NCI-H1417 (cell line): Measurements from ENCODE around the gene CFAP65.

Source experiments
- DNase-seq, 3 experiments: peaks; one replicate each; lab custom pipeline; 2025; lab: John Stamatoyannopoulos, UW

Gene CFAP65

DNA sequence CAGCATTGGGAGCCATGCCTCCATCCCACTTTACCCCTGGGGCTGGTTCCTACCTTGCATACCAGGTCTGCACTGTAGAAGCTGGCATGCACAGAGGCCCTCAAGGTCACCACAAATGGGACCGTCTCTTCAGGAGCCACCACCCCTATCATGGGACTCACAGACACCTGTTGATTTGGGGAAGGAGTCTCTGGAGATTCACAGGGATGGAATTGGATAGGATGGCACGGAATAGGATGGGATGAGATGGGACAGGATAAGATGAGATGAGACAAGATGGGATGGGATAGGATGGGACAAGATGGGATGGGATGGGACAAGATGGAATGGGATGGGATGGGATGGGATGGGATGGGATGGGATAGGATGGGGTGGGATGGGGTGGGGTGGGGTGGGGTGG lies 32.0 kb downstream of the CFAP65 start:
- DNase-seq: no peak

DNA sequence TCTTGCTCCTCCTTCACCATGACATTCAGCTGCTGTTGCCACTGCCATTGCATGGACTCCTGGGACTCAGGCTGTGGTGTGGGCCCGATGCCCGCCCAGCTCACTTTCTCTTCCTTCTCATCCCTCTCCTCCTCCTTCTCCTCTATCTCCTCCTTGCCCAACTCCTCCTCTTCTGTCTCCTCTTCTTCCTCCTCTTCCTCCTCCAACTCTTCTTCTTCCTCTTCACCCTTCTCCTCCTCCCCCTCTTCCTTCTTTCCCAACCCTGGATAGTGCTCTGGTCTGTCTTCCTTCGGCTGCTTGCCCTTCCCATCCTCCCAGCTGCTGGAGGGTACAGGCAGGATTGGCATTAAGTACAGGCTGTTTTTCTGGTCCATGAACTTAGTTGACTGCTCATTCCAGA lies 37.3 kb downstream of the CFAP65 start:
- no peak for DNase-seq

DNA sequence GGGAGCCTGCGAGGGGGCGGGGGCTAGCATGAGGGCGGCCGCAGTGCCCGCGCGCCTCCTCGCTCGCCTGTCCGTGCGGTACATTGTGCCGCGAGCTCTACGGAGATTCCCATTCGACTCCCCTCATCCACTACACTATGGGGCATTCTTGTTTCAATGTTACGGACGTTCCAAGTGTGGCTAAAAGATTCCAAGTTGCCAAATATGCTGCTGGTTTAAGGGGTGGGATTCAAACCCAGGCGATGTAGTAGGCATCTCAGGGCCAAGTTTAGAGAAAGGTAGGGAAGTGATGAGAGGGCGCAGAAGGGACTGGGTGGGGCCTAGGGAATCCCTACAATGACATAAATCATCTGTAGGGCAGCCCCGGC lies 38.1 kb downstream of the CFAP65 start:
- DNase-seq: no peak

DNA sequence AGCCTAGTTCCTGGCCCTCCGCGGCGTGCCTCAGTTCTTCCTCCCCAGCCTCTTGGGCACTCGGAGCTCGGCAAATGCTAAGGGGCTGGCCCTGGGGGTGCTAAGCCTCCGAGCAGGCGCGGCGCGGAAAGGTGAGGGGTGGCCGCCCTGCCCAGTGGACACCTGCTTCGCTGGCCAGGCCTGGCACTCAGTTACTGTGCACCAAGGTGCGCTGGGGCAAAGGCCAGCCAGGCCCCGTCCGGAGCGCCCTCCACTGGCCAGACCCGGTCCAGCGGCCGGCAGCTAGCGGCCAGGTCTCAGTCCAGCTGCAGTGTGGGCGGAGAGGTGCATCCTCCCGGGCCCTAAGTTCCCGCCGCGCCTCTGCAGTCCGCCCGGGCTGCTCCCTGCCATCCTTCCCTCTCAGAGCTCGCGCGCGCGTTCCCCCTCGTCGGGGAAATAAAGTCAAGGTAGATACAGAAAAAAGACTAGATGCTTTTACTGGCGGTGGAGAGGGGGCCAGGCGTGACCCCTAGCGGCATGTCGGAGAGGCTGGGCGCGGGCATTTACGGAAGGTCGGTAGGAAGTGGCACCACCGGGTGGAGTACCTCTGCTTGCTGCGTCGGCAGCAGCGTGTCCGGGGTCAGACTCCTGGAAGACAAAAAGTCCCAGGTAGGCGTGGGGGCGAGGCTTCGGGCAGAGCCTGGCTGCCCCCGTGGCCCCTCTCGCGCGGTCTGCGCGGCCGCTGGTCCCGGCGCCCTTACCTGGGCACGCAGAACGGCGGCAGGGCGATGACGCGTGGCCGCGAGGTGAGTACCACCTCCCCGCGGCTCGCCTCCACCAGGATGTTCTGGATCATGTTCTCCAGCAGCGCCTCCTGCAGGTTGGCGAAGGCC lies 38.7 kb downstream of the CFAP65 start:
- DNase-seq: peak; percentile 80 to 92 (median 89)

DNA sequence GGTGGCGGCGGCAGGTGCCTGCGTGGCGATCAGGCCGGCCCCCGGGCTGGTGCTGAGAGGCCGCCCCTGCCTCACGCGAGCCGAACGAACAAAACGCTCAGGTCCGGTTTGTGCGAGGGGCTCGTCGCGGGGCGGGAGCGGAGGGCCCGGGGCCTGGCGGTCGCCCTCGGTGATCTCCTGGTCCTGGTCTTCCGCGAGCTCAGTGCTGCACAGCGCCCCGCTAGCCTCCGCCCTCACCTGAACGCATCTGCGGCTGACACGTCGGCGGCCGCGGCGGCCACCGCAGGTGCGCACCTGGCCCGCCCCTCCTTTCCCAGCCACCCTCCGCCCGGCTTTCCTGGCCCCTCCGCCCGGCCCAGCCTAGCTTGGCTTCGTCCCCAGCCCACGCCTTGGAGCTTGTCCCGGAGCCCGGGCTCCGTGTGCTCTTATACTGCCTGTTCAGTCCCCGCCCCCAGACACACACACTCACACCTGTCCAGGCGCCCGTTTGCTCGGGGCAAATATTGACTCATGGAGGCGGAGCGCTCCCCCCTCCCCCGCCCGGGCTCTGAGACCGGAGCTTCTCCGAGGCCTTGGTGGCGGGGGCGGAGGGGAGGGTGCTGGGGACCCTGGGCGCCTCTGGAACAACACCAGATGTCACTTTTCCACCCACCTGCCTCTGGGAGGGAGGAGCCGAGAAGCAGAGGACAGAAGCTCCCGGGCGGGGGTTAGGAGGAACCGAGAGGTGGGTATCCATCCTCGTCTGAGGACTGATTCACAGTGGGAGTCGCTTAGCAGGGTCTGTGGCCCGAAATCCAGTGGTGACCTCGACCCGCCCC lies 39.5 kb downstream of the CFAP65 start:
- DNase-seq: peak; percentile 92 to 99 (median 99)

DNA sequence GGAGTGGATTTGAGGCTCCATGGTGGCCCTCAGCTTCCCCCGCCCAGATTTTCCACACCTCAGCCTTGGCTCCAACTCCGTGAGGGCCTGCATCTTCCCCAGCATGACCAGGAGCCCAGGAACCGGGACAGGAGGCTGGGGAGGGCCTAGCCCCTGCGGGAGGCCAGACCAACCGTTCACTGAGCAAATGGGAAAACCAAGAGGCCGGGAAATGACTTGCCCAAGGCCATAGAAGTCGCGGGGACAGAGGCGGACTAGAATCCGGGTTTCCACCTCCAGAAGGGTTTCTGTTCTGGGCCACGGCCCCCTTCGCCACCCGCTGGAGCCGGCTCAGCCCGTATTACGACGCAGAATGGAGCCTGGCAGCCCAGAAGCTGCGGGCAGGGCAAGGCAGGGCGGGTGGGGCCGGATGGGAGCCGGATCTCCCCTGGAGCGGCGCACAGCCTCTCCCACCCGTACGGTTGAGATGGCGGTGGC lies 40.2 kb downstream of the CFAP65 start:
- DNase-seq: peak in 2 of 3 experiments; percentile 12 to 58

DNA sequence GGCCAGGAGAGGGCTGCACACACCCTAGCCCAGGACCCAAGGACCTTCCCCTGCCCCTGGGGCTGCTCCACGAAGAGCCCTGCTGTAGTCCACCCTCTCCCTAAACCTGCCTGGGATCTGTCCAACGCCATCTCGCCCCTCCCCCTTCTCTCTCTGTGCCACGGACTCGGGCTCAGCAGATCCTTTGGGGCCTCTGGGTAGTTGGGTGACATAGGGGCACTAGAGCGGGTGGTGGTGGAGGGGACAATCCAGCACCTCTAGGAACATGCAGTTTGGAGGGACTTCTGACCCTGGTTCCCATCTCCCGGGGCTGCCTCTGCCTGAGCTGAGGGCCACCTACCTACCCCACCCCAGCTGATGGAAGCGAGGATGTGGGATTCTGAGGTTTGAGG lies 40.8 kb downstream of the CFAP65 start:
- peak in 2 of 3 experiments; percentile 82 for DNase-seq

DNA sequence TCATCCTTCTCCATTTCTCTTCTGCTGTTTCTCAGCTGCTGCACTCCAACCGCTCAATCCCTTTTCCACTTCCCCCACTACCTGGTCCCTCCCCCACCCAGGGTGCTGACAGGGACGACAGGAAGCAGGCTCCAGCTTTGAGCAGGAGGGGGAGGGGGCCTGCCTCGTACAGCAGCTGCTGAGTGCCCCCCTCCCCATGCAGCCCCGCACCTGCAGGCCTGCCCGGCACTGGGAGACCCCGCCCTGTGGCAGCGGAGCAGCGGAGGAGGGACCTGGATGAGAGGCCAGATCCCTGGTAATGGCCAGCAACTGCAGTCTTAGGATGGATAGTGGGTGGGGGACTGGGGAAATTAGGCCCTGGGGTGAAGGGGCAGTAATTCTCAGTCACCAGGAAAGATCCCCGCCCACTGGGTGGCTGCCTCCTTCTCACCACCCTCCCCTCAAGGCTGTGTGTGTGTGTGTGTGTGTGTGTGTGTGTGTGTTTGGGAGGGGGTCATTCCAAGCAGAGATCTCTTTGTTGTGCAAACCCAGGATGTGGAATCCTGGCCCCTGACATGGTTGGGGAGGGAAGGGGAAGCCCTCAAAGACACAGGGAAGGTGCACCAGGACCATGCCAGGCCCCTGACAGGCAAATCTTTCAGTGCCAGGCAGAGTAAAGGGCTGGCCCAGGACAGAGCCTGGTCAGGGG lies 41.3 kb downstream of the CFAP65 start:
- DNase-seq: peak; percentile 71 to 98 (median 96)

DNA sequence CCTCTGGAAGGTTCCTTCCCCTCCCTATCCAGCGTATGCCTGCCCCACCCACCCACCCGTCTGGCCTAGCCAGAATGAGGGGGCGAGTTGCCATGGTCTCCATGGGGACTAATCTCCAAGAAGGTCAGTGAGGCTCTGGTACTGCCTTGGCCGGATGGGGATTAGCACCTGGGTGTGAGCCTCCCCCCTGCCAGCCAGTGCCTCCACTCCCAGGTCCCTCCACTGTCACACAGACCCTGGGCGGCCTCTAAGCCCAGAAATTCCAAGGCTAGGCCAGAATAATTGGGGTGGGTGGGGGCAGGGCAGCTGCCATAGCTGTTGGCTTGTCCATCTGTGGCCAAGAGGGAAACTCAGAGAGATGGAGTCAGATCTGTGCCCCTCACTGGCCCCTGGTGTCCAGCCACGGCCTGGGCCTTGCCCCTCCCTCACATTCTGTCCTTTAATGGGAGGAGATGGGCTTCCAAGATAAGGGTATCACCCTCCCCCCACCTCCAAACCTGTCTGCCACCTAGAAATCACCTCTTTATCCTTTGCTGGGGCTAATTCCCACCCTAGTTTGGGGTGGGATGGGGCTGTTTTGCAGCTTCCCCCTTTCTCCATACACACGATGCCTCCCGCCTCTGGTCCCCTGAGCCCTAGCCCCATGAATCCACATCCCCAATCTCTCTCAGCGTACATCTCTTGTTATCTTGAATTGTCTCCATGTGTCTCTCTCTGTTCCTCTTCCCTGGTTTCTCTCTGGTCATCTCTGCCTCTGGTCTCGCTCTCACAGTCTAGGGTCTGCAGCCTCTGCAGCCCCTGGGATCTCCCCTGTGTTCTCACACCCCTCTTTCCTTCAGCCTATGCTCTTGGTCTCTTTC lies 42.1 kb downstream of the CFAP65 start:
- peak in 2 of 3 experiments; percentile 60 to 72 for DNase-seq

DNA sequence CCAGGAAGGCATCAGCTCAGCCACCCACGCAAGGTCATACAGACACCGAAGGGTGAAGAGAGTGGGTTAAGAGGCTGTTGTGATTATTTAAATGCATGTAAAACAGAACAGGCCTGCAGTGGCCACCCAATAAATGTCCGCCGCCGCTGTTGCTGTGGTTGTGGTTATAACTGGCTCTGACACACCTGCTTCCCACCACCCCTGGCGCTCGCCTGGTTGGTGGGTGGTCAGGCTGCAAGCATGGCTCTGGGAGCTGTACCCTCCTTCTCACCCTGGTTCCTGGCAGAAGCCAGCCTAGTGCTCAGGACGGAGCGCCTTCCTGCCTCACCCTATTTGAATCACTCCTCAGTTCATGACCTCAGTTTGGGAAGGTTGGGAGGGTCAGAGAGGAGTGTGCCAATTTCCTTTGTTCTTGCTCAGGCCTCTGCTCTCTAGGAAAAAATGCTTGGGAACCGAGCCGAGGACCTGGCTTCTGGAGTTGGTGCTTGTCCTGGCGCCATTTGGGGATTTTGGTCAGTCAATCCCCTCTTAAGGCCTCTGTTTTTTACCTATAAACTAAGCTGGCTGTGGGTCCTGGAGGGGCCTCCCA lies 42.8 kb downstream of the CFAP65 start:
- DNase-seq: peak in 2 of 3 experiments; percentile 68 to 83

DNA sequence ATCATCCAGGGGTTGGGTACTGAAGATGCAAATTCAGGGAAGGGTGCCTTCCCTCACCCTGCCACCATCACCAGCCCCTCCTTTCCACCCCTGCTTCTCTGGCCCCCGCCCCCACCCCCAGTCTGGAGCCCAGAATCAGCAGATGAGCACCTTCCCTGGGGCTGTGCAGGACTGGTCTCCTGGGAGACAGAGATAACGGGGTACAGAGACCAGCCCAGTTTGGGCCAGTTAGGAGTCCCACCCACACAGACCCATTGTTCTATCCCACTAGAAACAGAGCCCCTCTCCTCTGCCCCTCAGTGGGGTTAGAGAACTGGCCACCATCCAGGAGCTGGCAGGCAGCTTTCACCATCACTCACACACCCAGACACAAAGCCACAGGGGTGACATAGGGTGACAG lies 43.6 kb downstream of the CFAP65 start:
- DNase-seq: peak in 2 of 3 experiments; percentile 80 to 91

DNA sequence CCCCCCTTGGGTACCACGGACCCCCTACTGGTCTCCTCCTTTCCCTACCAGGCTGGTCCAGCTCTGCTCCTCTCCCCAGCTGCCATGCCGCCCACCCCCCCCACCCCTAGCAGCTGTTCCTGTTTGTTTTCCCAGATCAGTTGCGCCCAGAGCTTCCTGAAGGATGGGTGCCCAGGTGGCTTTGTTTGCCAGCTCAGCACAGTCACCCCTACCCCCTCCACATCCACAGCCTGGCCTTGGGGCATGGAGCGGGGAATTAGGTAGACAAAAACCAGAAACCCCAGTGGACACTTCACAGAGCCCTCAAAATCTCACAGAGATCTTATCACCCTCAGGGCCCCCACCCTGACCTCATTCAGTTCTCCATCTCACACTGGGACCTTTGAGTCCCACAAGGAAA lies 44.4 kb downstream of the CFAP65 start:
- DNase-seq: peak; percentile 25 to 96 (median 90)

DNA sequence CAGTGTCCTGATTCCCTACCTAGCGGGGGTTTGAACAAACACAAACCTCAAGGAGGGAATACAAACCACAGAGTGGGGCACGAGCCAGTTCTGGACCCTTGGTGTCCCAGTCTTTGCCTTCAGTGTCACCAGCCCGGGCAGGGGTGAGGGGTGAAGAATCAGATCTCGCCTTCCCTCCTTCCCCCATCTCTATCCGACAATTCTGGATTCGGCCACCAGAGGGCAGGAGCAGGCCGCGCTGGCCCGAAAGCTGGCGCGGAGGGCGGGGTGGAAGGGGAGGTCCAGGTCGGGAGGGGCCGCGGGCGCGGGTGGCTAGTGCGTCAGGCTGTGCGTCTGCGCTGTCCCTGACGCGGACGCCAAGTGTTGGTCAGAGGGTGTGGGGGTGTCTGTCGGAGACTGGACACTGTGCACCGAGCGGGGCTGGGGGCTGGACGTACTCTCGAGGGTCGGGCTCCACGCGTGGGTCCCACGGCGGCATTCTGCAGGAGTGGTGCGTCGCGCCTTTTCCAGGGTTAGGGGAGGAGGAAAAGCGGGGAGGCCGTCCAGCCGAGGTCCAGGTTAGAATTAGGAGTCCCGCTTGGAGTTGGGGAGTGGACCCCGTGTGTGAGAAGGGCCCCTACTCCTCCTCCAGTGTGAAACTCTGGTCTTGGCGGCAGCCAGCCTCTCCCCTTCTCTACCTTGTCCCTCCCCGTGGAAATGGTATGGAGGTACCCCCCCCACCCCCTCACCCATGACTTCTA lies 45.2 kb downstream of the CFAP65 start:
- DNase-seq: peak; percentile 81 to 96 (median 94)

DNA sequence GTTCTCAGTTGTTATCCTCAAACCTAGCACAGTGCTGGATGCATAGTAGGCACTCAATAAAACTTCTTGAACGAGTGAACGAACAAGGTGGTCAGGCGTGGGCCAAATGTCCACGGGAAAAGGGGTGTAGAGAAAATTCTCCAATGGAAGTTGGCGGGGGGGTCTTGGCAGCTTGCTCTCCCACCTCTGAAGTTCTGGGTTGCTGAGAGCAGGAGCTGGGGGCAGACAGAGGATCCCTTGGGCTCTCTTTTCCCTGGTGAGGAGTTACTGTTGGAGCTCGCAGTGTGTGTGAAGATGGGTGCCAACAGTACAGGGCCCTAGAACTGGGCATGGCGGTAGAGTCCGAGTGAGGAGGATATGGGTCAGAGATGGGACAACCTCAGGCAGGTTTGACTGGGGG lies 45.8 kb downstream of the CFAP65 start:
- DNase-seq: peak in 1 of 3 experiments; percentile 59

DNA sequence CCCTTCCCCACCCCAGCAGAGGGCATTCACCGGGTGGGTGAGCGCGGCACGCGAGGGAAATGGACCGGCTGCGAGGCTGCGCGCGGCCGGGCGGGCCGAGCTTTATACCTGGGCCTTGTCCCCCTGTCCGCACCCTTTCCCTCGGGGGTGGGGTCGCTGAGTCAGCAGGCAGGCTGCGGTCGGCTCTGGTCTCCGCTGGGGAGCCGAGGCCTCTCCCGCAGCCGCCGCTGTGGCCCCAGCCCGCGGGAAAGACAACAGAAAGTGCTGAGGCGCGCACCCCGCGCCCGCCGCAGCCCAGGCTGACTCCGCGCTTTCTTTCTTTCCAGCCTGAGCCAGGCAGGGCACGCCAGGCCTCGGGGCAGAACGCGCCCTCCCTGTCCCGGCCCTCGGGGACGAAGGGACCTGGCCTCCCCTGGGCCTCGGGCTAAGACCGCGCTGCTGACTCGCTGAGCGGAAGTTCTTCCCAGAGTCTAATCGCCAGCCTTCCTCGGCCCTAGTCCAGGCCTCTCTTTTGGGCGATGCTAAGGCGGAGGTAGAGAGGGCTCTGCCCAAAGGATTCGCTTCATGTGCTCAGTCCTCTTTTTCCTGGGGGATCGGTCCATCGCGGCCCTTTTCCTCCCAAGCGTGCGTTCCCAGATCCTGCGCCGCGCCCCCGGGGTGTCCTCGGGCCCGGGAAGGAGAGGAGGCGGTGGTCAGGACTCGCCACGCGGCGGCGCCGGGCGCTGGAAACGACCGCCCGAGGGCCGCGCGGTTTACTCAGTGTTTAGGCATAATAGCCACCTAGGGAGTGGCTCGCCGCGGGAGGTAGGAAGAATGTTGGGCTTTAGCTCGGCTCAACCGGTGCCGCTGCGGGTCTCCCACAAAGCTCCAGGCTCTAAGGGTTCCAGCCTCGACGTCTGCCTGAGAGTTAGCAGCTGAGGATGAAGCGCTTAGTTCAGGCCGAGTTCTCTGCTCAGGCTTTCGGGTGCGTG lies 47.7 kb downstream of the CFAP65 start, which contains the start of gene CRYBA2:
Gene CRYBA2, minus strand, starts transcription at position 78 of the 971 bp plus-strand sequence. CDS start 246 bp downstream, outside the sequence.
- peak; percentile 30 to 94 (median 91) for DNase-seq

DNA sequence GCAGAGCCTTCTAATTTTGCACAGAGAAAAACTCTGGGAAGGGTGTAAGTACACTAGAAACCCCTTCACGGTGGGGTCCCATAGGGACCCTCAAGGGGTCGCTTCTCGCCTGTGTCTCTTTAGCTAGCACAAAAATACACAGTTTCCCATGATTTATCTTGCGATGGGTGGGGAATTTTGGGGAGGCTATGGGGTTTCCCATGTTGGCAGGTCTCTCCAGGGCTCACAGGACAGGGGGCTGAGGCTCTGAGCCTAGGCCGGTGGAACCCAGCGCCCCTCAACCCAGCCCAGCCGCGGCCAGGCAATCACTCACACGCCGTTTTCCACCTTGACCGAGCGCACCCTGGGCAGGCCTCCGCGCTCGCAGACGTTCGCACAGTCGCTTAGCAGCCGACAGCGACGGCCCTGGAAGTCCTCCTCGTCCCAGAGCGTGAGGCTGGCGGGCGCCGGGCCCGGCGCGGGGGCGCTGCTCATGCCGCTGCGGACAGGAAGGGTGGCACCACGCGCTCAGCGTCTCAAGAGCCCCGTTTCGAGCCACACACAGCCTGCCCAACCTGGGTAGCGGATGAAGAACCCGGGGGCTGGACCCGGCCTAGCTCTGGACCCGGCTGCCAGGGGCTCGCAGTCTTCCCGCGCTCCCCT lies 48.5 kb downstream of the CFAP65 start:
- peak in 2 of 3 experiments; percentile 86 for DNase-seq

DNA sequence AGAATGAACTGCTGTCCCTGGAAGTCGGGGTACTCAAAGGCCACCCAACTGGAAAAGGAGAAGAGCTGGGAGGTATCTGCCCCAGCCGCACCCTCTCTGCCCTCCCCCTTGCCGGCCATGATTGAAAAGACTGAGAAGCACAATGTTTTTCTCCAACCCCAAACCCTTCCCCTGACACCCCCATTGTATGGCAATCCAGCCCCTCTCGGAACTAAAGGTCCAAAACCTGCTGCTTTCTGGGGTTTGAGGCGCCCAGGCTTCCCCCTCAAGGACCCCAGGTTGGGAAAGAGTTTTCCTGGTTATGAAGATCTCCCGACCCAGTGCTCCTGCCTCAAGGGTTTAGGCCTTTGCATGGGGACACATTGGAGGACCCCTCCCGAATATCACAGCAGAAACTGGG lies 49.1 kb downstream of the CFAP65 start:
- DNase-seq: peak in 1 of 3 experiments; percentile 46

DNA sequence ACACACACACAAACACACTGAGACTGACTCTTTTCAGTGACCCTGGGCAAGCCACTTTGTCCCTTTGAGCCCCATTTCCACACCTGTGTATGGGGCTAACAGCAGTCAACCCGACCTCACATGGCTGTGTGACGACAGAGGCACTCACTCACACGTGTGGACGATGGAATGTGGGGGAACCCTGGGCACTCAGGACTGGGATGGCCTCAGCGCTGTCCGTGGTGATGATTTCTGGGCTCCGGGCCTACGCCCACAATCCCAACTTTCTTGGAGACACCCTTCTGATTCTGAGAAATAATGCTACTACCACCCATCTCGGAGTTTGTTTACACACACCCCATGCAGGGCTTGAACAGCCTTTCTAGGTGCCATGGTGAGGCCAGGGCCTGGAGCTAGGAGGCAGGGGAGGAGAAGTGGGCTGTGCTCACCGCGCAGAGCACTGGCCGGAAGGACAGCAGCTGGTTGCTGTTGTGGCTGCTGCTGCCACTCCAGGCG lies 49.6 kb downstream of the CFAP65 start:
- DNase-seq: peak in 2 of 3 experiments; percentile 23 to 54
